ENCODE measurements around the gene PAFAH1B2.

The PAFAH1B2 gene

GRCh38 chr11:117189941-117190544 is 46.0 kb downstream of the PAFAH1B2 start:
- Histone ChIP-seq H3K4me1 (ENCODE audit: control insufficient read depth, low read length) (peaks cover 33% of the 10 kb centered on the region), H3K36me3 (ENCODE audit: control insufficient read depth, low read length) (peaks cover 6% of the 10 kb centered on the region), H4K20me1 (ENCODE audit: control insufficient read depth, insufficient read depth, low read depth, low read length) (no peaks in the 10 kb centered on the region), H3K27ac (ENCODE audit: low read depth, low read length) (no peak overlapping the region), H3K27me3 (ENCODE audit: control insufficient read depth, low read length) (no peaks in the 10 kb centered on the region), H3K9me2 (replicated peaks; ENCODE audit: control insufficient read depth, low read length) (no peaks in the 10 kb centered on the region), H3K4me2 (ENCODE audit: low read length) (peak overlapping the region; percentile 25), H3K4me3 (ENCODE audit: low read length) (0 out of 2 replicates have a peak overlapping the region, but pooled peaks have one; percentile 2), H3K9me3 (ENCODE audit: control insufficient read depth, insufficient read depth, low read length) (no peaks in the 10 kb centered on the region), H3K79me2 (ENCODE audit: control insufficient read depth, low read length) (no peaks in the 10 kb centered on the region), H3F3A (ENCODE audit: control insufficient read depth, insufficient read depth) (no peaks in the 10 kb centered on the region)
- TF ChIP-seq CTCF (IDR thresholded peaks at IDR 0.05; ENCODE audit: low read depth, low read length, poor library complexity, severe bottlenecking) = no peak
- no peak for TF ChIP-seq EZH2phosphoT487 (IDR thresholded peaks at IDR 0.05; ENCODE audit: borderline replicate concordance, low read length)

- Histone ChIP-seq H3K9me3 (ENCODE audit: control insufficient read depth, insufficient read depth, low read length) (no peaks in the 10 kb centered on the region), H3K9me2 (replicated peaks; ENCODE audit: control insufficient read depth, low read length) (no peaks in the 10 kb centered on the region), H4K20me1 (ENCODE audit: control insufficient read depth, insufficient read depth, low read depth, low read length) (no peaks in the 10 kb centered on the region), H3K27me3 (ENCODE audit: control insufficient read depth, low read length) (no peaks in the 10 kb centered on the region), H3K4me1 (ENCODE audit: control insufficient read depth, low read length) (peaks cover 17% of the 10 kb centered on the region), H3K79me2 (ENCODE audit: control insufficient read depth, low read length) (no peaks in the 10 kb centered on the region), H3K36me3 (ENCODE audit: control insufficient read depth, low read length) (peaks cover 6% of the 10 kb centered on the region), H3K4me3 (ENCODE audit: low read length) (no peak overlapping the region), H3K4me2 (ENCODE audit: low read length) (no peak overlapping the region), H3F3A (ENCODE audit: control insufficient read depth, insufficient read depth) (no peaks in the 10 kb centered on the region), H3K27ac (ENCODE audit: low read depth, low read length) (no peak overlapping the region)
- TF ChIP-seq CTCF (IDR thresholded peaks at IDR 0.05; ENCODE audit: low read depth, low read length, poor library complexity, severe bottlenecking) (no peak), EZH2phosphoT487 (IDR thresholded peaks at IDR 0.05; ENCODE audit: borderline replicate concordance, low read length) (no peak)
These were observed 47.8 kb downstream of the PAFAH1B2 start for GRCh38 chr11:117191680-117192400.

- no peak overlapping the region for H3K4me2 ChIP-seq (ENCODE audit: low read length)
- no peaks in the 10 kb centered on the region for H3K9me3 ChIP-seq (ENCODE audit: control insufficient read depth, insufficient read depth, low read length)
- H3K4me1 ChIP-seq (ENCODE audit: control insufficient read depth, low read length) = peaks cover 17% of the 10 kb centered on the region
- H3K27ac ChIP-seq (ENCODE audit: low read depth, low read length) = no peak overlapping the region
- TF ChIP-seq CTCF (IDR thresholded peaks at IDR 0.05; ENCODE audit: low read depth, low read length, poor library complexity, severe bottlenecking) (no peak), EZH2phosphoT487 (IDR thresholded peaks at IDR 0.05; ENCODE audit: borderline replicate concordance, low read length) (no peak)
- H3K79me2 ChIP-seq (ENCODE audit: control insufficient read depth, low read length) = no peaks in the 10 kb centered on the region
- H3F3A ChIP-seq (ENCODE audit: control insufficient read depth, insufficient read depth) = no peaks in the 10 kb centered on the region
- no peak overlapping the region for H3K4me3 ChIP-seq (ENCODE audit: low read length)
- H4K20me1 ChIP-seq (ENCODE audit: control insufficient read depth, insufficient read depth, low read depth, low read length) = no peaks in the 10 kb centered on the region
- no peaks in the 10 kb centered on the region for H3K9me2 ChIP-seq (replicated peaks; ENCODE audit: control insufficient read depth, low read length)
- H3K27me3 ChIP-seq (ENCODE audit: control insufficient read depth, low read length) = no peaks in the 10 kb centered on the region
- H3K36me3 ChIP-seq (ENCODE audit: control insufficient read depth, low read length) = peaks cover 6% of the 10 kb centered on the region
These were observed 48.4 kb downstream of the PAFAH1B2 start for GRCh38 chr11:117192401-117192875.
